Peyer's patch (tissue), 4 donors: Measurements from ENCODE around the gene MRLN. TPM values are rescaled to one million over a fixed set of nuclear protein-coding genes. Genes with fewer than 3 reads are reported as not detected.
"Not testable (repeated sequence)": the region's sequence is repeated elsewhere in the genome, so short reads cannot be mapped to it uniquely, and the experiment has no call there.

Experiments used
- DNase-seq, 3 donors: peaks; one replicate each; pipeline ENCODE4 v3.0.0-alpha.2; 2017 to 2019
- H3K27ac ChIP-seq, 4 donors: fragments of 200-600 bp; sonication (generic); one replicate each; pipeline ENCODE4 v1.5.1; 2016 to 2019
- H3K27me3 ChIP-seq, 2 donors: fragments of 200-600 bp; sonication (generic); one replicate each; pipeline ENCODE4 v1.5.1; 2019
- H3K36me3 ChIP-seq, 3 donors: fragments of 200-600 bp; sonication (generic); one replicate each; pipeline ENCODE4 v1.5.1; 2016 to 2019
- H3K4me1 ChIP-seq, 4 donors: fragments of 200-600 bp; sonication (generic); one replicate each; pipeline ENCODE4 v1.5.1; 2016 to 2019
- H3K4me3 ChIP-seq, 4 donors: fragments of 200-600 bp; sonication (generic); 1 replicate in 3 of 4; 2 replicates in 1 of 4; pipeline ENCODE4 v1.5.1; 2016 to 2019; ENCODE audit warnings: mild to moderate bottlenecking in 1 of 4
- H3K9me3 ChIP-seq, 4 donors: fragments of 200-600 bp; sonication (generic); one replicate each; pipeline ENCODE4 v1.5.1; 2016 to 2019; ENCODE audit warnings: mild to moderate bottlenecking in 1 of 4
- CTCF ChIP-seq, 6 experiments: fragments of 450-650 bp in 4 of 6; fragments of 200-600 bp in 2 of 6; sonication (generic) in 1 of 6; IDR thresholded peaks; one replicate each; pipeline ENCODE4 v1.5.1; 2017 to 2019; ENCODE audit warnings: antibody characterized with exemption in 6 of 6, mild to moderate bottlenecking in 3 of 6, moderate library complexity in 1 of 6
- POLR2A ChIP-seq, 2 donors: fragments of 450-650 bp; IDR thresholded peaks; one replicate each; pipeline ENCODE4 v1.5.1; 2017; ENCODE audit warnings: antibody characterized with exemption in 2 of 2, mild to moderate bottlenecking in 2 of 2, moderate library complexity in 2 of 2
- total RNA-seq, 4 donors: library from RNA; depleted of rRNA; stranded (reverse); fragments of >200 nt; gene quantifications; one replicate each; pipeline ENCODE4 v1.1.0, GENCODE V29; 2016

The MRLN gene
- total RNA-seq, 4 donors from 2014 or later, result not detected

DNA sequence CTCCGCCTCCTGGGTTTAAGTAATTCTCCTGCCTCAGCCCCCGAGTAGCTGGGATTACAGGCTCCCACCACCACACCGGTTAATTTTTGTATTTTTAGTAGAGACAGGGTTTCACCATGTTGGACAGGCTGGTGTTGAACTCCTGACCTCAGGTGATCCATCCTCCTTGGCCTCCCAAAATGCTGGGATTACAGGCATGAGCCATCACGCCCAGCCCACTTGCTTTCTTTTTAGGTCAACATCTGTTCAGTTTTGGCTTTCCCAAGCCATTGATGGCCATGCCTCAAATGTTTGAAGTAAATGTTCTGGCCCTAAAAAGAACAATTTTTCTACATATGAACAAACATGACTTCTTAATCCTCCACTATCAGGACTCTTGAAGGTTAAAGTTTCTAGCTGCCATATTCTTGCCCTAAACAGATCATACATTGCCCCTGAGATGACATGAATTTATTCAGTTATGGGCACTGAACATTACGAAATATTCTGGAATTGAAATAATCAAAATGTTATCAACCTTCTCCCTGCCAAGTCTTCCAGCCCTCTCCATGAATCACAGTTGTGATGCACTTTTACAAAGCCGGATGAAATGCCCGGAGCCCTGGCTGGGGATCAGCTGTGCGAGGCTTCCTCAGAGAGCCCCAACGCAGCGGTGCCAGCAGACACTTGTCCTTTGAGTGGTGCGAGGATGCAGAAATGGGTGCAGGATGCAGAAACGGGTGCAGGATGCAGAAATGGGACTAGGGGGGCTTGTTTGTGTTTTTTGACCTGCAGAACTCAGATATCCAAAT is 2.9 kb downstream of the MRLN start:
- TF ChIP-seq CTCF (IDR thresholded peaks at IDR 0.05), result no peak
- no peak for TF ChIP-seq POLR2A (IDR thresholded peaks at IDR 0.05)

GRCh38 chr10:59748834-59749233 is 4.4 kb downstream of the MRLN start:
- Histone ChIP-seq H3K36me3 (no peaks in the 10 kb centered on the region), H3K9me3 (no peaks in the 10 kb centered on the region), H3K27ac (peak overlapping the region in 2 of 4 donors; percentile 44 to 76), H3K4me3 (no peak overlapping the region), H3K4me1 (no peaks in the 10 kb centered on the region), H3K27me3 (no peaks in the 10 kb centered on the region)
- DNase-seq, result peak in 1 of 3 donors; percentile 70
- TF ChIP-seq POLR2A (IDR thresholded peaks at IDR 0.05), result no peak
- TF ChIP-seq CTCF (IDR thresholded peaks at IDR 0.05), result no peak

More for the DNA sequence above, 2.9 kb downstream of the MRLN start:
- H3K36me3 ChIP-seq, result no peaks in the 10 kb centered on the region
- H3K27me3 ChIP-seq, result no peaks in the 10 kb centered on the region
- H3K9me3 ChIP-seq, result no peaks in the 10 kb centered on the region
- no peak for DNase-seq
- no peak overlapping the region for H3K27ac ChIP-seq
- no peaks in the 10 kb centered on the region for H3K4me1 ChIP-seq
- no peak overlapping the region for H3K4me3 ChIP-seq

DNA sequence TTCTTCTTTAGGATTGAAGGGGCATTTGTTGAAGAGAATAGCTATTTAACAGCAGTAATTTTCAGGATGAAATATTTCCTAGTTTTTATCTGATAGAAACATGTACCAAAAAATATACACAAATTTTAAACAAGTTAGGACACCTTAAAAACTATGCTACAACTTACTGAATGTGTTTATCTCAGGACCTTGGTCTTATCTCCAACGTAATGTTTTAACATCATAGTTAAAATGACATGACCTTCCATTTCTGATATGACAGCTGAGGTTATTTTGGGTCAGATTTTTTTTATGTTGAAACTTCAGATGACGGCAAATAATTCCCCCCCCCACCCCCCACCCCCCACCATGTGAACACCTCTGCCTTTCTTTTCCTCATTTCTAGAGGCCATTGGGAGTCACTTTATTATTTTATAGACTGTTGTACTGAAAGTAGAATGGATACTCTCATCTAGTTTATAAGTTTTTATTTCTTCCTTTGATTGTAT is 8.0 kb downstream of the MRLN start:
- Histone ChIP-seq H3K36me3 (no peaks in the 10 kb centered on the region), H3K9me3 (no peaks in the 10 kb centered on the region), H3K4me3 (no peak overlapping the region), H3K4me1 (no peaks in the 10 kb centered on the region), H3K27me3 (no peaks in the 10 kb centered on the region), H3K27ac (no peak overlapping the region)
- no peak for DNase-seq
- TF ChIP-seq CTCF (IDR thresholded peaks at IDR 0.05), result no peak
- TF ChIP-seq POLR2A (IDR thresholded peaks at IDR 0.05), result no peak

- H3K4me1 ChIP-seq, H3K27ac ChIP-seq, H3K9me3 ChIP-seq, H3K36me3 ChIP-seq, DNase-seq, H3K27me3 ChIP-seq, H3K4me3 ChIP-seq: not testable (repeated sequence)
Observed at GRCh38 chr10:59744762-59745161, 8.5 kb downstream of the MRLN start.

GRCh38 chr10:59744156-59744555 is 9.1 kb downstream of the MRLN start:
- not testable (repeated sequence) for H3K27ac ChIP-seq, H3K9me3 ChIP-seq, H3K36me3 ChIP-seq

DNA sequence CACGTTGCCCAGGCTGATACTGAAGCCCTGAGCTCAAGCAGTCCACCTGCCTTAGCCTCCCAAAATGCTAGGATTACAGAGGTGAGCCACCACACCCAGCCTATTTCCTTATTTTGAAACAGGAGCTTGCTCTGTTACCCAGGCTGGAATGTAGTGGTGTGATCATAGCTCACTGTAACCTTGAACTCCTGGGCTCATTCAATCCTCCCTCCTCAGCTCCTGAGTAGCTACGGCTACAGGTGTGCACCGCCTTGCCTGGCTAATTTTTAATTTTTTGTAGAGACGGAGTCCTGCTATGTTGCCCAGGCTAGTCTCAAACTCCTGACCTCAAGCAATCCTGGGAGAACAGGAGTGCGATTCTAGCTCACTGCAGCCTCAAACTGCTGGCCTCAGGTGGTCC is 11.7 kb downstream of the MRLN start:
- TF ChIP-seq POLR2A (IDR thresholded peaks at IDR 0.05), result no peak
- TF ChIP-seq CTCF (IDR thresholded peaks at IDR 0.05), result no peak
- Histone ChIP-seq H3K36me3 (no peaks in the 10 kb centered on the region), H3K27me3 (no peaks in the 10 kb centered on the region), H3K4me3 (no peak overlapping the region), H3K4me1 (no peaks in the 10 kb centered on the region), H3K9me3 (no peaks in the 10 kb centered on the region), H3K27ac (no peak overlapping the region)
- DNase-seq, result no peak

More at GRCh38 chr10:59744156-59744555, 9.1 kb downstream of the MRLN start:
- not testable (repeated sequence) for H3K4me1 ChIP-seq, DNase-seq, H3K4me3 ChIP-seq, H3K27me3 ChIP-seq
